WTC11 (cell line): Measurements from ENCODE around the gene KCNE1. TPM values are rescaled to one million over a fixed set of nuclear protein-coding genes. Genes with fewer than 3 reads are reported as not detected.

Experiments used
- ATAC-seq: fragments of 200-7000 bp; cut with Tn5 transposase; 2 replicates; pipeline ENCODE4 v1.10.0; 2021; ENCODE audit warnings: mild to moderate bottlenecking, moderate library complexity
- CTCF ChIA-PET: fragments of 300-600 bp; sonication (Branson Sonifier 250); formaldehyde crosslinking; loops from one replicate; lab custom pipeline; 2021; ENCODE audit warnings: antibody characterized with exemption; lab: Charles Lee
- POLR2A ChIA-PET: fragments of 350-600 bp; sonication (Branson Sonifier 250); formaldehyde crosslinking; loops from one replicate; lab custom pipeline; 2021; ENCODE audit warnings: antibody characterized with exemption; lab: Charles Lee
- DNase-seq: peaks from one replicate; pipeline ENCODE4 v3.0.0; 2021; ENCODE audit warnings: low spot score
- H3K27ac Mint-ChIP-seq: 2 replicates; pipeline ENCODE4 v1.8.0; 2021; ENCODE audit warnings: mixed read lengths
- H3K27me3 Mint-ChIP-seq: 2 replicates; pipeline ENCODE4 v1.8.0; 2021; ENCODE audit warnings: low read depth, mild to moderate bottlenecking, moderate library complexity, mixed read lengths
- H3K36me3 Mint-ChIP-seq: 2 replicates; pipeline ENCODE4 v1.8.0; 2021; ENCODE audit warnings: mixed read lengths
- H3K4me1 Mint-ChIP-seq: 2 replicates; pipeline ENCODE4 v1.8.0; 2022; ENCODE audit warnings: mixed read lengths
- H3K4me3 Mint-ChIP-seq: 2 replicates; pipeline ENCODE4 v1.8.0; 2021; ENCODE audit warnings: mild to moderate bottlenecking, moderate library complexity, mixed read lengths
- H3K9me3 Mint-ChIP-seq: 2 replicates; pipeline ENCODE4 v1.8.0; 2021; ENCODE audit warnings: mixed read lengths
- ATF6 ChIP-seq: sonication (generic); formaldehyde crosslinking; IDR thresholded peaks from 2 replicates; pipeline ENCODE4 v1.8.1; 2023; ENCODE audit warnings: mild to moderate bottlenecking, missing genetic modification reagents
- CBFB ChIP-seq: sonication (generic); formaldehyde crosslinking; IDR thresholded peaks from 2 replicates; pipeline ENCODE4 v1.8.1; 2022; ENCODE audit warnings: mild to moderate bottlenecking, low read depth, missing genetic modification reagents
- CREB1 ChIP-seq: sonication (generic); formaldehyde crosslinking; IDR thresholded peaks from 2 replicates; pipeline ENCODE4 v1.8.0; 2023; ENCODE audit warnings: mild to moderate bottlenecking, missing genetic modification reagents
- ERG ChIP-seq: fragments of 250-450 bp; sonication (Bioruptor Pico); IDR thresholded peaks from 2 replicates; pipeline ENCODE4 v1.8.0; 2021; ENCODE audit warnings: mild to moderate bottlenecking
- FOXJ3 ChIP-seq: sonication (generic); formaldehyde crosslinking; IDR thresholded peaks from 2 replicates; pipeline ENCODE4 v1.9.0; 2021; ENCODE audit warnings: missing genetic modification reagents, mild to moderate bottlenecking, borderline replicate concordance
- HMGA2 ChIP-seq: fragments of 250-450 bp; sonication (Bioruptor Pico); IDR thresholded peaks from 2 replicates; pipeline ENCODE4 v1.4.0; 2021; ENCODE audit warnings: mild to moderate bottlenecking, moderate library complexity
- HMGXB4 ChIP-seq: sonication (generic); formaldehyde crosslinking; IDR thresholded peaks from 2 replicates; pipeline ENCODE4 v1.8.1; 2023; ENCODE audit warnings: mild to moderate bottlenecking, moderate library complexity, missing genetic modification reagents
- JUN ChIP-seq: sonication (generic); formaldehyde crosslinking; IDR thresholded peaks from 2 replicates; pipeline ENCODE4 v1.8.0; 2023; ENCODE audit warnings: mild to moderate bottlenecking, missing genetic modification reagents
- MYBL2 ChIP-seq: sonication (generic); formaldehyde crosslinking; IDR thresholded peaks from 2 replicates; pipeline ENCODE4 v1.8.1; 2023; ENCODE audit warnings: mild to moderate bottlenecking, moderate library complexity, missing genetic modification reagents
- NR2C2 ChIP-seq: sonication (generic); formaldehyde crosslinking; IDR thresholded peaks from 2 replicates; pipeline ENCODE4 v1.8.0; 2022; ENCODE audit warnings: mild to moderate bottlenecking, missing genetic modification reagents
- PREB ChIP-seq: sonication (generic); formaldehyde crosslinking; IDR thresholded peaks from 2 replicates; pipeline ENCODE4 v1.8.1; 2022; ENCODE audit warnings: mild to moderate bottlenecking, missing genetic modification reagents, moderate library complexity, borderline replicate concordance
- ZNF138 ChIP-seq: sonication (generic); formaldehyde crosslinking; conservative IDR thresholded peaks from 2 replicates; pipeline ENCODE4 v1.8.1; 2022; ENCODE audit warnings: mild to moderate bottlenecking, moderate library complexity, missing genetic modification reagents
- ZNF281 ChIP-seq: sonication (generic); formaldehyde crosslinking; IDR thresholded peaks from 2 replicates; pipeline ENCODE4 v1.8.0; 2023; ENCODE audit warnings: mild to moderate bottlenecking, missing genetic modification reagents
- ZNF423 ChIP-seq: fragments of 250-450 bp; sonication (Bioruptor Pico); IDR thresholded peaks from 2 replicates; pipeline ENCODE4 v2.1.2; 2022; ENCODE audit warnings: mild to moderate bottlenecking, moderate library complexity
- total RNA-seq: library from RNA; stranded (reverse); gene quantifications from 3 replicates; pipeline ENCODE4 v1.2.3, GENCODE V29; 2021
- TF ChIP-seq, protein P1 (sequence below): sonication (generic); formaldehyde crosslinking; IDR thresholded peaks from 2 replicates; pipeline ENCODE4 v1.8.0; 2023; ENCODE audit warnings: missing genetic modification reagents, mild to moderate bottlenecking, borderline replicate concordance
- TF ChIP-seq, protein P2 (sequence below): sonication (generic); formaldehyde crosslinking; IDR thresholded peaks from 2 replicates; pipeline ENCODE4 v1.8.1; 2023; ENCODE audit warnings: mild to moderate bottlenecking, missing genetic modification reagents
- TF ChIP-seq, protein P3 (sequence below): sonication (generic); formaldehyde crosslinking; IDR thresholded peaks from 2 replicates; pipeline ENCODE4 v1.8.1; 2022; ENCODE audit warnings: missing genetic modification reagents, borderline replicate concordance
- TF ChIP-seq, protein P4 (sequence below): sonication (generic); formaldehyde crosslinking; IDR thresholded peaks from 2 replicates; pipeline ENCODE4 v1.8.0; 2022; ENCODE audit warnings: mild to moderate bottlenecking, missing genetic modification reagents

The KCNE1 gene
- total RNA-seq, 1 experiment from 2014 or later = 0.37 TPM

- Mint-ChIP-seq H3K36me3 (peaks cover 3% of the 10 kb centered on the region), H3K4me1 (peaks cover 73% of the 10 kb centered on the region), H3K4me3 (no peak overlapping the region; the same call in 1 of the 2 replicates), H3K9me3 (peaks cover 6% of the 10 kb centered on the region), H3K27ac (peak overlapping the region; percentile 22; the same call in 1 of the 2 replicates), H3K27me3 (peaks cover 6% of the 10 kb centered on the region)
- DNase-seq (no peak), ATAC-seq (no peak)
- CTCF ChIA-PET = interaction anchor here (0.6 to 7.2 kb wide), 7 partner anchors 12 to 322 kb away, joined by 3 to 71 read pairs (median 8); partner anchors contain the start of gene KCNE1
- POLR2A ChIA-PET = no interaction called here
- TF ChIP-seq JUN (CRISPR knock-in tag) (no peak), FOXJ3 (CRISPR knock-in tag) (no peak), ZNF281 (CRISPR knock-in tag) (no peak), PREB (CRISPR knock-in tag) (no peak), CBFB (CRISPR knock-in tag) (no peak), HMGA2 (CRISPR knock-in tag) (no peak), ZNF423 (no peak), HMGXB4 (CRISPR knock-in tag) (no peak), CREB1 (no peak), ZNF138 (CRISPR knock-in tag) (no peak), NR2C2 (CRISPR knock-in tag) (no peak), ATF6 (no peak), MYBL2 (CRISPR knock-in tag) (no peak), ERG (no peak)
- TF ChIP-seq, protein P1, sequence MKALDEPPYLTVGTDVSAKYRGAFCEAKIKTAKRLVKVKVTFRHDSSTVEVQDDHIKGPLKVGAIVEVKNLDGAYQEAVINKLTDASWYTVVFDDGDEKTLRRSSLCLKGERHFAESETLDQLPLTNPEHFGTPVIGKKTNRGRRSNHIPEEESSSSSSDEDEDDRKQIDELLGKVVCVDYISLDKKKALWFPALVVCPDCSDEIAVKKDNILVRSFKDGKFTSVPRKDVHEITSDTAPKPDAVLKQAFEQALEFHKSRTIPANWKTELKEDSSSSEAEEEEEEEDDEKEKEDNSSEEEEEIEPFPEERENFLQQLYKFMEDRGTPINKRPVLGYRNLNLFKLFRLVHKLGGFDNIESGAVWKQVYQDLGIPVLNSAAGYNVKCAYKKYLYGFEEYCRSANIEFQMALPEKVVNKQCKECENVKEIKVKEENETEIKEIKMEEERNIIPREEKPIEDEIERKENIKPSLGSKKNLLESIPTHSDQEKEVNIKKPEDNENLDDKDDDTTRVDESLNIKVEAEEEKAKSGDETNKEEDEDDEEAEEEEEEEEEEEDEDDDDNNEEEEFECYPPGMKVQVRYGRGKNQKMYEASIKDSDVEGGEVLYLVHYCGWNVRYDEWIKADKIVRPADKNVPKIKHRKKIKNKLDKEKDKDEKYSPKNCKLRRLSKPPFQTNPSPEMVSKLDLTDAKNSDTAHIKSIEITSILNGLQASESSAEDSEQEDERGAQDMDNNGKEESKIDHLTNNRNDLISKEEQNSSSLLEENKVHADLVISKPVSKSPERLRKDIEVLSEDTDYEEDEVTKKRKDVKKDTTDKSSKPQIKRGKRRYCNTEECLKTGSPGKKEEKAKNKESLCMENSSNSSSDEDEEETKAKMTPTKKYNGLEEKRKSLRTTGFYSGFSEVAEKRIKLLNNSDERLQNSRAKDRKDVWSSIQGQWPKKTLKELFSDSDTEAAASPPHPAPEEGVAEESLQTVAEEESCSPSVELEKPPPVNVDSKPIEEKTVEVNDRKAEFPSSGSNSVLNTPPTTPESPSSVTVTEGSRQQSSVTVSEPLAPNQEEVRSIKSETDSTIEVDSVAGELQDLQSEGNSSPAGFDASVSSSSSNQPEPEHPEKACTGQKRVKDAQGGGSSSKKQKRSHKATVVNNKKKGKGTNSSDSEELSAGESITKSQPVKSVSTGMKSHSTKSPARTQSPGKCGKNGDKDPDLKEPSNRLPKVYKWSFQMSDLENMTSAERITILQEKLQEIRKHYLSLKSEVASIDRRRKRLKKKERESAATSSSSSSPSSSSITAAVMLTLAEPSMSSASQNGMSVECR = no peak
- TF ChIP-seq, protein P2, sequence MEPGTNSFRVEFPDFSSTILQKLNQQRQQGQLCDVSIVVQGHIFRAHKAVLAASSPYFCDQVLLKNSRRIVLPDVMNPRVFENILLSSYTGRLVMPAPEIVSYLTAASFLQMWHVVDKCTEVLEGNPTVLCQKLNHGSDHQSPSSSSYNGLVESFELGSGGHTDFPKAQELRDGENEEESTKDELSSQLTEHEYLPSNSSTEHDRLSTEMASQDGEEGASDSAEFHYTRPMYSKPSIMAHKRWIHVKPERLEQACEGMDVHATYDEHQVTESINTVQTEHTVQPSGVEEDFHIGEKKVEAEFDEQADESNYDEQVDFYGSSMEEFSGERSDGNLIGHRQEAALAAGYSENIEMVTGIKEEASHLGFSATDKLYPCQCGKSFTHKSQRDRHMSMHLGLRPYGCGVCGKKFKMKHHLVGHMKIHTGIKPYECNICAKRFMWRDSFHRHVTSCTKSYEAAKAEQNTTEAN (CRISPR knock-in tag) = no peak
- TF ChIP-seq, protein P3, sequence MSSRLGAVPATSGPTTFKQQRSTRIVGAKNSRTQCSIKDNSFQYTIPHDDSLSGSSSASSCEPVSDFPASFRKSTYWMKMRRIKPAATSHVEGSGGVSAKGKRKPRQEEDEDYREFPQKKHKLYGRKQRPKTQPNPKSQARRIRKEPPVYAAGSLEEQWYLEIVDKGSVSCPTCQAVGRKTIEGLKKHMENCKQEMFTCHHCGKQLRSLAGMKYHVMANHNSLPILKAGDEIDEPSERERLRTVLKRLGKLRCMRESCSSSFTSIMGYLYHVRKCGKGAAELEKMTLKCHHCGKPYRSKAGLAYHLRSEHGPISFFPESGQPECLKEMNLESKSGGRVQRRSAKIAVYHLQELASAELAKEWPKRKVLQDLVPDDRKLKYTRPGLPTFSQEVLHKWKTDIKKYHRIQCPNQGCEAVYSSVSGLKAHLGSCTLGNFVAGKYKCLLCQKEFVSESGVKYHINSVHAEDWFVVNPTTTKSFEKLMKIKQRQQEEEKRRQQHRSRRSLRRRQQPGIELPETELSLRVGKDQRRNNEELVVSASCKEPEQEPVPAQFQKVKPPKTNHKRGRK (CRISPR knock-in tag) = no peak
- TF ChIP-seq, protein P4, sequence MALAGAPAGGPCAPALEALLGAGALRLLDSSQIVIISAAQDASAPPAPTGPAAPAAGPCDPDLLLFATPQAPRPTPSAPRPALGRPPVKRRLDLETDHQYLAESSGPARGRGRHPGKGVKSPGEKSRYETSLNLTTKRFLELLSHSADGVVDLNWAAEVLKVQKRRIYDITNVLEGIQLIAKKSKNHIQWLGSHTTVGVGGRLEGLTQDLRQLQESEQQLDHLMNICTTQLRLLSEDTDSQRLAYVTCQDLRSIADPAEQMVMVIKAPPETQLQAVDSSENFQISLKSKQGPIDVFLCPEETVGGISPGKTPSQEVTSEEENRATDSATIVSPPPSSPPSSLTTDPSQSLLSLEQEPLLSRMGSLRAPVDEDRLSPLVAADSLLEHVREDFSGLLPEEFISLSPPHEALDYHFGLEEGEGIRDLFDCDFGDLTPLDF = no peak
Observed at GRCh38 chr21:34523019-34523555, 11.1 kb upstream of the KCNE1 start.
